ENCODE measurements around the gene FXYD3. TPM values are rescaled to one million over a fixed set of nuclear protein-coding genes. Genes with fewer than 3 reads are reported as not detected.

Gene FXYD3
- total RNA-seq (ENCODE audit: low replicate concordance): not detected in 2 replicates

GRCh38 chr19:35115177-35115951, at the start of gene FXYD3:
FXYD3 (plus strand) TSS chr19:35115823; CDS start chr19:35119377, 3,554 bp downstream.
- no peak for DNase-seq (ENCODE audit: low spot score)
- Histone ChIP-seq H3K79me2 (ENCODE audit: low read depth) (no peaks in the 10 kb centered on the region), H3K9ac (no peak within 1 kb of the TSS), H3K4me2 (peak within 1 kb of the TSS; percentile 74), H2AFZ (replicated peaks) (peak within 1 kb of the TSS; percentile 100), H3K36me3 (no peaks in the 10 kb centered on the region), H3K4me3 (peak within 1 kb of the TSS; percentile 39), H3K4me1 (peaks cover 11% of the 10 kb centered on the region), H3K27me3 (no peaks in the 10 kb centered on the region), H3F3A (ENCODE audit: low read depth) (no peaks in the 10 kb centered on the region), H4K20me1 (ENCODE audit: low read depth) (no peaks in the 10 kb centered on the region), H3K9me3 (ENCODE audit: low read depth) (no peaks in the 10 kb centered on the region), H3K27ac (no peak within 1 kb of the TSS)
- Mint-ChIP-seq H3K4me3 (peak within 1 kb of the TSS; percentile 72), H3K9me3 (no peaks in the 10 kb centered on the region), H3K36me3 (no peaks in the 10 kb centered on the region), H3K4me1 (peaks cover 27% of the 10 kb centered on the region), H3K27me3 (ENCODE audit: insufficient read depth, low read depth) (peaks cover 11% of the 10 kb centered on the region), H3K27ac (peak within 1 kb of the TSS; percentile 97)
- TF ChIP-seq EZH2 (IDR thresholded peaks at IDR 0.05) (no peak), CTCF (IDR thresholded peaks at IDR 0.05) (no peak), EZH2phosphoT487 (IDR thresholded peaks at IDR 0.05) (no peak)

- H3K9me3 ChIP-seq (ENCODE audit: low read depth): no peaks in the 10 kb centered on the region
- no peak overlapping the region for H3K4me3 Mint-ChIP-seq
- H3K9me3 Mint-ChIP-seq: peaks cover 4% of the 10 kb centered on the region
- no peak for TF ChIP-seq CTCF (IDR thresholded peaks at IDR 0.05)
- TF ChIP-seq EZH2phosphoT487 (IDR thresholded peaks at IDR 0.05): no peak
- TF ChIP-seq EZH2 (IDR thresholded peaks at IDR 0.05): no peak
- no peaks in the 10 kb centered on the region for H3K79me2 ChIP-seq (ENCODE audit: low read depth)
- H3K36me3 Mint-ChIP-seq: no peaks in the 10 kb centered on the region
- no peak overlapping the region for H2AFZ ChIP-seq (replicated peaks)
- H3F3A ChIP-seq (ENCODE audit: low read depth): peaks cover 20% of the 10 kb centered on the region
- H3K27me3 ChIP-seq: peaks cover 17% of the 10 kb centered on the region
- H3K27ac Mint-ChIP-seq: no peak overlapping the region
- peaks cover 4% of the 10 kb centered on the region for H3K27me3 Mint-ChIP-seq (ENCODE audit: insufficient read depth, low read depth)
- peaks cover 14% of the 10 kb centered on the region for H3K4me1 ChIP-seq
- no peaks in the 10 kb centered on the region for H3K36me3 ChIP-seq
- no peak overlapping the region for H3K4me3 ChIP-seq
- H4K20me1 ChIP-seq (ENCODE audit: low read depth): no peaks in the 10 kb centered on the region
- no peak overlapping the region for H3K27ac ChIP-seq
- H3K4me2 ChIP-seq: no peak overlapping the region
- DNase-seq (ENCODE audit: low spot score): no peak
- no peak overlapping the region for H3K9ac ChIP-seq
- peaks cover 14% of the 10 kb centered on the region for H3K4me1 Mint-ChIP-seq
Measured at GRCh38 chr19:35066121-35066520, 49.5 kb upstream of the FXYD3 start.

- no peak for TF ChIP-seq EZH2 (IDR thresholded peaks at IDR 0.05)
- no peak for TF ChIP-seq EZH2phosphoT487 (IDR thresholded peaks at IDR 0.05)
- peak; percentile 88 for TF ChIP-seq CTCF (IDR thresholded peaks at IDR 0.05)
- H3K4me3 Mint-ChIP-seq: no peak overlapping the region
Measured at GRCh38 chr19:35066691-35067563, 48.7 kb upstream of the FXYD3 start.

More at GRCh38 chr19:35066691-35067563, 48.7 kb upstream of the FXYD3 start:
- Histone ChIP-seq H3F3A (ENCODE audit: low read depth) (peaks cover 20% of the 10 kb centered on the region), H3K27me3 (peaks cover 17% of the 10 kb centered on the region), H3K27ac (no peak overlapping the region), H3K36me3 (no peaks in the 10 kb centered on the region), H3K79me2 (ENCODE audit: low read depth) (no peaks in the 10 kb centered on the region), H3K9ac (no peak overlapping the region), H3K4me2 (no peak overlapping the region), H3K4me3 (no peak overlapping the region), H4K20me1 (ENCODE audit: low read depth) (no peaks in the 10 kb centered on the region), H3K9me3 (ENCODE audit: low read depth) (no peaks in the 10 kb centered on the region), H2AFZ (replicated peaks) (no peak overlapping the region), H3K4me1 (peaks cover 14% of the 10 kb centered on the region)
- peak; percentile 92 for DNase-seq (ENCODE audit: low spot score)
- H3K27ac Mint-ChIP-seq: no peak overlapping the region
- H3K4me1 Mint-ChIP-seq: peaks cover 14% of the 10 kb centered on the region
- peaks cover 4% of the 10 kb centered on the region for H3K9me3 Mint-ChIP-seq
- no peaks in the 10 kb centered on the region for H3K36me3 Mint-ChIP-seq
- peaks cover 4% of the 10 kb centered on the region for H3K27me3 Mint-ChIP-seq (ENCODE audit: insufficient read depth, low read depth)
